Superior temporal gyrus (tissue), 1 donor: ENCODE data around the gene DMXL1.

ENCODE experiments used
- DNase-seq: peaks from one replicate; pipeline ENCODE4 v3.0.0-alpha.2; 2016; ENCODE audit errors: extremely low spot score

The DMXL1 gene

DNA sequence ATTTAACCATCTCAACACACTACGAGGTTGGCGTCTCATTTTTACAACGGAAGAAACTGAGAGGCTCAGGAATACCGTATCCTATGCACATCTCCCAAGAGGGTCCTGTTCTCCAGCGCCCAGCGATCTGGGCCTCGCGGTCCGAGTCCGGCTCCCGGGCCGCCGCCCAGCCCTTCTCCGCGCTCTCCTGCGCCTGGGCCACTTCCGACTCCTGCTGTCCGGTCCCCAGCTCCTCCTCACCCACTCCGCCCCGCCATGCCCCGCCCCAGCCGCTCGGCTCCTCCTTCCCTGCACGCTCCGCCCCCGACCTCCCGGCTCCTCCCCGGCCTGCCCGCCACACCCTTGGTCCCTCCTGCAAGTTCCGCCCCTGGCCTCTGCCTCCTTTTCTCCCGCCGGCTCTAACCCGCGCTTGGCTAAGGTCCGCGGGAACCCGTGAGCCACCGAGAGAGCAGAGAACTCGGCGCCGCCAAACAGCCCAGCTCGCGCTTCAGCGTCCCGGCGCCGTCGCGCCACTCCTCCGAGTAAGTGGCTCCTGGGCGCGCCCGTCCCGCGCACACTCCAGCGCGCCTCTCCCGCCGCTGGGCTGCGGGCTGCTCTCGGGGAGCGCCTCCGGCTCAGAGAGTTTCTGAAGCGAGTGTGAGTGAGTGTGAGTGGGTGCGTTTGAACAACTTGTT is 197.6 kb downstream of the DMXL1 start:
- DNase-seq = peak; percentile 82

DNA sequence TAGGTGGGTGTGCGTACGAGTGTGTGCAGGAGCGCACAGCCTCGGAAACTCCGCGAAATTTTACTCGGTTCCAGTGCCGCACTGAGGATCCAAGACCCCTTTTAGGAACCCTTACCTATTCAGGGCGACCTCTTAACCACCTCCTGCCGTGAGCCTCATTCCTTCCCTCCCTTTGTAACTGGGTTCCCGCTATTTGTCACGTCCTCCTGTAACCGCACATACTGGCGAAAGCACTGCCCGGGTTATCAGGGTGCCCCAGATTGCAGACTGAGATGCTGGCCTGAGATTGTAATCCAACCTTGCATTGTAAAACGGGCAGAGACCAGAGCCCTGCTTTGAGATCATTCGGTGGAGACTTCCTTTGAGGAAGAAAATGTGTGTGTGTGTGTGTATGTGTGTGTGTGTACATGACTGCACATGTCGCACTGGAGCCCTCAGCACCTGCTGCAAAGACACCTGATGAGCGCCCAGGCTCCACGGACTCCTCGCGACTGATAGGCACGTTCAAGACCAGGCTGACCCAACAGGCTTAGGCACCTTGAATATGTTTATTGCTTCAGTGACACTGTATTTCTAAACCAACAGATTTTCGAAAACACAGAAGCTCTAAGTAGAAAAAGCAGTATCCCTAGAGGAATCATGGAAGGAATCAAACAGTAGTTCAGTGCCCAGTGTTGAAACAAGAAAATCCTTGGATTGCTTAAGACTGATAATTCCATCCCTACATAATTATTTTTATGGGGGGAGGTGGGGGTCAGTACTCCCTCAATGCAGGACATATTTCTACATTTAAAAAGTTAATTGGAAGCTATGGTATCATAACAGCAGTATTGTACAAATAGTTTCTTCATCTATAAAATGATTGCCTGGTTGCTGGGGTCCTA is 198.4 kb downstream of the DMXL1 start:
- no peak for DNase-seq

DNA sequence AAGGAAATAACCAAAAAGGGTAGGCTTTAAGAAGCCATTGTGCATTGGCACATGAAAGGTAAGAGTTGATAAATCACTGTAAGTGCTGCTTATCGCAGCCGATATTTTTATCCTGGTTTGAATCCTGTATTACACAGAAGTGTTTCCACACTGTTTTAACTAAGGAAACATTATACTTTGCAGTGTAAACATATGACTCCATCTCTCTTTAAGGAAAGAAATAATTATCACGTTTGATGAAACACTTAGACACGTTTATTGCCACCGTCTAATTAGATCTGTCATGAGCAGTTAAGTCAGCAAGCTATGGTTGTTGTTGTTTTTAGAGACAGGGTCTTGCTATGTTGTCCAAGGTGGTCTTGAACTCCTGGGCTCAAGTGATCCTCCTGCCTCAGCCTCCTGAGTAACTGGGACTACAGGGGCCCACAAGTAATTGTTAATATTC is 199.3 kb downstream of the DMXL1 start:
- no peak for DNase-seq

DNA sequence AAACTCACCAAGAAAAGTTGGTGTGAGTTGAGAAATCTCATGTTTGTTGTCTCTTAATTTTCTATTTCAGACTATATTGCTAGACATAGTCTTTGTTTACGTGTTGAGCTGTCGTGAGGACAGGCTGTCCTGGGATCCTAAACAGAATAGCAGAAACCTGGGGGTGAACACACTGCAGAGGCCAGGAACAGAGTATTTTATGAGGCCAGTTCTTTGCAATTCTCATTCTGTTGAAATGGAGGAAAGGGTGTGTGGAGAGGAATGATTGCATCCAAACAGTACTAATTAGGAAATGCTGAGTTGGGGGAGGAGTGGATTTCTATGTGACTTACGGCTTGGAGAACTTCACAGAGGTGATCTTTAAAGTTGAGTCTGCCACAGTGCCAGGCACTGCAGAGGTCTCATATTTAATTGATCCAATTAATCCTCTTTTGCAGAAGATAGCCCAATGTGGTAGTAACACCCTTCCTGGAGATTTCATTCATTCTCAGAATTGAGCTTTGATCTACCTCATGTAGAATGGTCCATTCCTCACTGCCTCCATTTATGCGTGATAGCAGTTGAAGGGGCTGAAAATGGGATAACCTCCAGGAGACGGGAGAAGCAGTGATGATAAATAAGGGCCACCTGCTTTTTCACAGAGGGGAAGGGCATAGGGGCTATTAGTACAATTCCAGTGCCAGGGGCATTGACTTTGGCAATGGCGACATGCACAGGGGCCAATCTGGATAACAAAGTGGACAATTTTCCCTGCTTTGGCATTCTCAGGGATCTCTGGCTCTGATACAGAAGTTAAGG is 200.3 kb downstream of the DMXL1 start:
- DNase-seq = no peak

DNA sequence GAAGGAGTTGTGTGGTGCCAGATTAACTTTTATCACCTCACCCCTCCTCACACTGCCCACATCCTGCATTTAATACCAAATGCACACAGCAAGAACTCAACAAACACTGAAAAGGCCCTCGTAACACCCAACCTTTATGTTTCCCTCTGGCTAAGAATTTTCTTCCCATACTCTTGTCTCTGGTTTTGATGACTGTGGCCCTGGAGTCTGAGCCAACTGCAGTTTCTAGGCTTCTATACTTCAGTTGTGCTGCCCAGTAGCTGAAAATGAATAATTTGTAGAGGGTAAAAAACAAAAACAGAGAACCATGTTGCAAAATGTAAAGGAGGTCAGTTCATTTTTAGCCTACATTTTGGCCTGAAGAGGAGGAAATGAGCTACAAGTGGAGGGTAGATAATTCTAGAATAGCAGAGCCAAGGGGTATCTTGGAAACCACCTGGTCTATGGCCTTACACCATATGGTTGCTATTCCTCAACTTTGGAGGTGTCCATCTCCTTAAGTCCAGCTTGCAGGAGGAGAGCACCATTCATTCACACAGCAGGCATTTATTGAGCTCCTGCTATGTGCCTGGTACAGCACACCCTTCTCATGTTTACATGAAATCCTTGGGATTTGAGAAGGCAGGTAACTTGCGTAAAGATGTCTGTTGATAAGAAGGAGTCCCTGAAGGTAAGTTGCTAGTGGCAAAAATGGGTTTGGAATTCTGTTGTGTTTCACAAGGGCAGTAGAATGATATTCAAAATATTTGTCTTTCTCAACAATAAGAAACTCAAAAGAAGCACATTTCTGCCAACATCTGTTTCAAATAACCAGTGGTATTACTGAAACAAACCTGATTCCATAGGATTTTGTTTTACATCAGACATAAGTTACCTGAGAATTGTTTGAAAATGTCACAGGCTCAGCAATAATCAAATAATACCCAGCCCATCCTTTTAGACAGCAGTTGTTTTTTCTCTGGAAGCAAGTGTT is 201.2 kb downstream of the DMXL1 start:
- DNase-seq = no peak

DNA sequence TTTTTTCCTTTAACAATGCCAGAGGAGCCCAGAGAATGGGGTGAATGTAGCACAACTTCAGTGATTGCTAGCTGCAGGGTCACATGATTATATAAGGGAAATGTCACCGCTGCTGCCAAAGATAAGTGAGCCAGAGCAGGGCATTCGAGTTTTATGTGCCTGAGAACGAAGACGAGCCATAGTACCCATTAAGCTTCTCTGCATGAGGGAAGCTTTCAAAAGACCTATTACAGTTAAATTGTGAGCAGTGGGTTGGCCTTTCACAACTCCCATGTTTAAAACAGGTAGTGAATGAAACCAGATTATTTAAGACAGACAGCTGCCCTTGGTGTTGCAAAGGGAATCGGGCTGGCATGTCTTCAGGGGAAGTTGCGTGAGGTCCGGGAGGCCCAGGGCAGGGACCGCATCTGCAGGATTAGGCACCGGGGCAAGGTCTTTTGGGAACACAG is 202.5 kb downstream of the DMXL1 start:
- DNase-seq = no peak

DNA sequence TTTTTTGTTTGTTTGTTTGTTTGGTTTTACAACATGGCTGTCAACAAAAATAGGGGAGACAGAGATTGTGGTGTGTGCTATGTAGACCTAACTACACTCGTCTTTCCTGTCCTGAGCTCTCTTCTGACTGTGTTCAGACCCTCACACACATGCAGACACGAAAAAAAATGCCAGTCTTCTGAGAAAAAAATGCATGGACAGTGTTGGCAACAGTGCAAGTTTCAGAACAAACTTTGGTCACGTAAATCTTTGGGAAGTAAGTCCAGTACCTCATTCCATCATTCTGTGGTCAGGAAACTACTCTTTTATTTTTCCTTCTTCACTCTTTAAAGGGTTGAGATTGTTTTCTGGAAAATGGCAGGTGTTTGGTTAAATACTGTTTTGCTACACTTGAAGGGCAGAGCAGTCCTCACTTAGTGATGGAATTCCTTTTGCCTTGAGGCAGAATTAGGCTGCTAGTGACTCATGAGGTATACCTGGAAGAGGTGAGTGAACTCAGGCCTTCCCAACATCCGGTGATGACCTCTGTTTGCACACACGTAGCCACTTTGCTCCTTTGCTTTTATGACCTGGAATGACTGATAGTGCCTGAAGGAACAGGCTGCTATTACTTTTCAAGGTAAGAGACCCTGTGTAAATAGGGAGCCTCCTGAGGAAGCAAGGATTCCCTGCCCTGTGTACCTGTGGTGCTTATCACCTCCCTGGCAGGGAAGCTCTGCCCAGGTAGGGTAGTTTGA is 203.3 kb downstream of the DMXL1 start:
- no peak for DNase-seq

DNA sequence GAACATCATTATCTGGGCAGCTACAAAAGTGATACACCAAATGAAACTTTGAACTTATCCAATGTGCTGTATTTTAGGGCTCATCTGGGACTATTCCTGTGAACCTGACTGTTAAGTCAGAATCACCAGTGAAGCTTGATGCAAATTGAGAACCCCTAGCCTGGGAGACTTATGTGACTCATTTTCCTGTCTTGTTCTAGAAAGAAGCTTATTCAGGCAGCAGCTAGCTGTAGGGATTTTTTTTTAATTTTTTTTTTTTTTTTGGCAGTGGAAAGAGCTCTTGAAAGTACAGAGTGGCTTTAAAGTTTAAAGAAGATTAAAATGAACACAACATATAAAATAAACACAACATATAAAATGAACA is 203.9 kb downstream of the DMXL1 start:
- DNase-seq = no peak

DNA sequence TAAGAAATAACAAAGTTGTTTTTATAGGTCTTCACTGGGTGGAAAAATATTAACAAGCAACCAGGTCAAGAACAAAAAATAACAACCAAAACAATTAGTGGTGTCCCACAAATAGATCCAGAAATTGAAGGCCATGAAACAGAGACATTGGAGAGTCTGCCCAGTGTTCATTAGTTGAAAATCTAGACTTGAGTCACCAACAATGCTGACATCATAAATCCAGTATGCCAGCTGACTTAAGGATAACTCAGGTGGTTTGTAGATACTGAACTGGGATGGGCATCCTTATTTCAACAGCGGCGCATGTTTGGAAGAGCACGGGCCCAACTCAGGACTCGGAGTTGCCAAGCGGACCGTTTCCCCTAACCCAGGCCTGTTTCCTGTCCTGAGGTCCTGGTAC is 204.3 kb downstream of the DMXL1 start:
- DNase-seq = no peak

DNA sequence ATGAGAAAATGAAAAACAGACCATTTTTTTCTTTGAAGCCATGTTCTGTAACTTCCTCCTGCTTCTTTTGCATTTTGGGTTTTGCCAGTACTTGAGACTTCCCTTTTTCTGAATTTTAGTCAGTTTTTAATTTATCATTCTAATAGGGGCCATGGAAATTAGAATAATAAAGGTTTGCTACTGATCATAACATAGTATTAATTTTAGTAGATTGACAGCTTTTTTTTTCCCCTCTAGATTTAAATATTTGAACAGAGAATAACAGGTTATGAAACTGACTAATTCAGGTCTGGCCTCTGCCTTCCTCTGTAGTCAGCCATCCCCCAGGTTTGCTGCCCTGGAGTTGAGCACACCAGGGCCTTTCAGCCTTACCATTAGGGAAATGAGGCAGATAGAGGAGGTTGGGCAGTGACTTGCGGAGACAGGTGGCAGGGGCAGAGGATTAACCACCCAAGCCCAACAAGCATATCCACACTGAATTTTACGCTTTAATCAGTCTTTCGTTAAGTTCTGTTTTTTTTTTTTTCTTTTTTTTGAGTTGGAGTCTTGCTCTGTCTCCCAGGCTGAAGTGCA is 204.8 kb downstream of the DMXL1 start:
- no peak for DNase-seq

DNA sequence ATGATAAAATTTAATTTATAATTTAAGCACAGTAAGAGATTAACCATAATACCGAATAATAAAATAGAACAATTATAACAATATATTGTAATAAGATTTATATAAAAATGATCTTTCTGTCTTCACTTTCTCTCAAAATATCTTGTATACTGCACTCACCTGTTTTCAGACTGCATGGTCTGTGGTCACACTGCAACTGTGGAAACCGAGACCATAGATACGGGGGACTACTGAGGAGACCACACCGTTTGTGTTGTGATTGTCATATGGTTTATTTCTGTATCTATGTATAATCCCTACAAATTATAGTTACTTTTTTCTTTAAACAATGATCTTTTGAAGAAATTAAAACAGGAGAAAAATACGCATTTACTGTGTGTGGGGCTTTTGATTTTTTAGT is 206.1 kb downstream of the DMXL1 start:
- DNase-seq = no peak

DNA sequence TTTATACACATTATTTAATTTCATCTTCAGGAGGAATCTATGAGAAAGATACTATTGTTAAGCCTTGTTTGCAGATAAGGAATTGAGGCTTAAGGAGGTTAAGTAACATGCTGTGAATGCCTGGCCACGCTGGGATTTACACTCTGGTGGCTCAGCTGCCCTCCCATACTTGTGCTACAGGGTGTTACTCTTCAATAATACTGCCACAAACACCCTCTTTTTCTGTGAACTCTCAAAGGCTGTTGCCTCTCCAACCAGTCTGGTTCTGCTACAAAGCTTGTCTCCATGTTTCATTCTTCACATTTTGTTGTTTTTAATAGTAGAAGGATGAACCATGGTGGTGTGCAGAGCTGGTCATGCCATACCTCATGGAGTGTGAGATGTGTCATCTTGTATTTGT is 208.2 kb downstream of the DMXL1 start:
- no peak for DNase-seq

DNA sequence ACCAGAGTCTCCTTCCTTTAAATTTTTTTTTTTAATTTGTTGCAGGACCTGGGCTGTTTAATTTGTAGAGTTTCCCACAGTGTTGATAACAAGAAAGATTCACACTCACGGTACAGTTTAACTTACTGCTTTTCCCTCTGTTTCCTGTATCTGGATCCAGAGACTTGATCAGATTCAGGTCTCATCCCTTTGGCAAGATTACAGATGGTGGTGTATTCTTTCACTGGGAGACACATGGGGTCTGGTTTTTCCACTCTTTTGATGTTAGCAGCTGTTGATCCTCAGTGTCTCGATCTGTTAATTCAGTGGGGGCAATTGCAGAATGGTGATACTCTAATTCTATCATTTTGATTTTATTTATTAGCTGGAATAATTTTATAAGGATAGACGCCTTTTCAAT is 209.5 kb downstream of the DMXL1 start:
- no peak for DNase-seq

DNA sequence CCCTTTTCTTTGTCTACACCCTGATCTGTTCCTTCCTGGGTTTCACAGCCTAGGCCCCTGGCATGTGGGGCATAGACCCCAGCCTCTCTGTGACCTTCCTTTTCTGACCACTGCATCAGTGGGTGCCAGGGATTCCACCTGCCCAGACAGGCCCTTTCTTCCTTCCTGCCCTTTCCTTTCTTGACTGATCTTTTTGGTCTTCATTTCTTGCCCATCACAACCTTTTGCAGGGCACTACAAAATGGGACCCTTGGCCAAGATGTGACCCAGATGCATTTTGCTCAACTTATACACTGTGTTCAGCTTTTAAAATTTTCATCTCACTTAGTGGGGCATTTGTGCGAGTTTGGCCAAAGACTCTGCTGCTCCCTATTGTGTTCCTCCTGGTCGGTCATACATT is 211.7 kb downstream of the DMXL1 start:
- DNase-seq = no peak

DNA sequence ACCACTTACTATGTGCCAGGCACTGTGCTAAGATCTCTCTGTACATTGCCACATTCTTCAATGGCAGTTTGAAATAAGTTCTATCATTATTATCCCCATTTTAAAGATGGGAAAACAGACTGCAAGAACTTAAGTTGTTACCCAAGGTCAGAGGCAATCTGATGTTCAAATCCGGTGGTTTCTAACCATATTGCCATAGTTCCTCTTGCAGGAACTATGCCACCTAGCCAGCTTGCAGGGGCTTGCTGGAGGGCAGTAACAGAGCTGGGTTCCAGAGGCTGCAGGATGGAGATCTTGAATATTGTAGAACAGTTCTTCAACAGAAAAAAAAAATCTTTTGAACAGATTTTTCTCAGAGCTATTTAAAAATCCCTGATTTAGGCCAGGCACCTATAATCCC is 213.1 kb downstream of the DMXL1 start:
- no peak for DNase-seq

DNA sequence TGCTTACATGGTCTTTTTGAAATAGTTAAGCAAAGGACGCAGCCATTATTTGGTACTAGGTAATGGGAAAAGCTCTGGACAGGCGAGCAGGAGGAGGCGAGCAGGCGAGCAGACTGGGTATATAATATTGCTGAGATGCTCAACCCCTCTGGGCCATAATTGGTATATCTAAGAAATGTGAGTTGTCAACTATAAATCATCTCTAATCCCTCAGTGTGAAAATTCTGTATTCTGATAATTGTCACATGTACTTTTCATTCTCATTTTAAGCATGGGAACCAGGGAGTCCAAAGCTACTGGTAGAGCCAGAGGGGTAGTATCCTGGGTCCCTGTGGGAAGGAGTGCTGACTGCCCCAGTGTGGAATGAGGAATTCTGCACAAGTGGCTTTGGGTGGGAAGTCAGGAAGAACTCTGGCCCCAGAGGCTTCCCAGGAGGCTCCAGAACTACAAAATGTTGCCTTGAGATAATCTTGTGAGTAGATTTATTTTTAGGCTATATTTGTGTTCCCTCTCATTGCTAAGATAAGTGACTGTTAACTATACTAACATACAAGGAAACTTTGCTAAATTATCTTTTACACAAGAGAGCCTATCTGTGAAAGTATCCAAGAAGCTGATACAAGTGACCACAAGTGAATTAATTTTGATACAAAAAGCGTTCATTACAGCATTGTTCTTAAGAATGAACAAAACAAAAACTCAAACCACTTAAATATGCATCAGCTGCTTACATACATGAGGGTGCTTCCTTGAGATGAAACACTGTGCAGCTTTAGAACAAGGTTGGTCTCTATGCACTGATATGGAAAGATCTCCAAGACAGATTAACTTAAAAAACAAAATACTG is 214.4 kb downstream of the DMXL1 start:
- DNase-seq = no peak

DNA sequence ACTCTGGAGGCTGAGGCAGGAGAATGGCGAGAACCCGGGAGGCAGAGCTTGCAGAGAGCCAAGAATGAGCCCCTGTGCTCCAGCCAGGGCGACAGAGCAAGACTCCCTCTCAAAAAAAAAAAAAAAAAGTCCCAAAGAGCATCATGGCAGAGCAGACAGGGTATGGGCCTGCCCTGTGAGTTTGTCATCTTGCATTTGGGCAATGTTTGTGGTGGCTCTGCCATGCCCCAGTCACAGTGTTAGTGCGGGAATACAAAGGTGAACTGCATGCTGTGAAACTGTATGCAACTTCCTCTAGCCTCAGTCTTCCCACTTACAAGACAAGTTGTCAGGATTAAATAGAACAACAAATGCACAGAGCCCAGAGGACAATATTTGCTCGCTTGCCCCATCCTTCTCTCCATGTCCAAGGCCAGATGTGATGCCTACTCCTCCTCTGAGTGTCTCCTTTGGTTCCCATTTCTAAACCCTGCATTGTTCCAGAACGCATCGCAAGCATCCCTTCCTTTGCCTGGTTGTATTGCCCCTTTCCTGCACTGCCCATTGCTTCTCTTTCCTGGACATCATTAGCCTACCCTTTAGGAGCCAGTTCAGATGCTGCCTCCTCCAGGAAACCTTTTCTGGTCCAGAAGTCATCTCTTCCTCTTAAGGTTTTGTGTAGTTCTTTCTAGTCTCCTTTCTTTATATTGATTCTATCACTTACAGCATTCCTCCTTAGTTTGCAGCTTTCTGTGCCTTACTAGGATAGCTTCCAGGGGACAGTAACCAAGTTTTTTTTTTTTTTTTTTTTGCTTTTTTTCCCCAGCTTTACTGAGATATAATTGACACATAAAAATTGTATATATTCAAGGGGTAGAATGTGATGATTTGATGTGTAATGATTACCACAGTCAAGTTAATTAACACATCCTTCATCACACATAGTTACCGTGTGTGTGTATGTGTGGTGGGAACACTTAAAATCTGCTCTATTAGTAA is 215.9 kb downstream of the DMXL1 start:
- no peak for DNase-seq

DNA sequence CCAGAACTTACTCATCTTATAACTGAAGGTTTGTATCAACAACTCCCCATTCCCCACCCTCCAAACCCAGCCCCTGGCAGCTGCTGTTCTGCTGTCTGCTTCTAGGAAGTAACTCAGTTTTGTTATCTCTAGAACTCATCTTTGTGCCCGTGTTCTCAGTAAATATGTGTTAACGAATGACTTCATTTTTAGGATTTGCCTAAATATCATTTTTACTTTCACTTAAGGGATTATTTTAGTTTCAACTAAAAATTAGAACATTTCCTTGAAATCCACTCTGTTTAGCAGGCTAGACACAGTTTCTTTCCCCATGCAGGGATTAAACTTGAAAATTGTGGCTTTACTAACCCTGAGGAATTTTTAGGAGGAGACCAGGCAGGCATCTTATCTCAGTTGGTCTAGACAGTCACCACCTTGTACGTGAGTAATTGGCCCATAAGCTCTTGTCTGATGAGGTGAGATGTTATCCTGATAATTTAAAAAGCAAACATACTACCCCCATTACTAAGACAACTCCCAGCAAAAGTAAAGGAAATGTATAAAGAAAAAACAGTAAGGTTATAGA is 216.7 kb downstream of the DMXL1 start:
- no peak for DNase-seq
